ENCODE results near the gene CFHR2. TPM values are rescaled to one million over a fixed set of nuclear protein-coding genes. Genes with fewer than 3 reads are reported as not detected.
"Not testable (repeated sequence)": the region's sequence is repeated elsewhere in the genome, so short reads cannot be mapped to it uniquely, and the experiment has no call there.

Gene CFHR2
- total RNA-seq, 1 donor from 2014 or later = not detected

GRCh38 chr1:196910215-196910614, 33.3 kb upstream of the CFHR2 start:
- Histone ChIP-seq H3F3A (ENCODE audit: low read depth) (no peaks in the 10 kb centered on the region), H3K4me1 (no peaks in the 10 kb centered on the region), H2AFZ (replicated peaks) (no peak overlapping the region), H3K9ac (no peak overlapping the region), H3K9me3 (ENCODE audit: low read depth) (no peaks in the 10 kb centered on the region), H4K20me1 (ENCODE audit: low read depth) (no peaks in the 10 kb centered on the region), H3K4me3 (no peak overlapping the region), H3K27me3 (no peaks in the 10 kb centered on the region), H3K36me3 (no peaks in the 10 kb centered on the region), H3K4me2 (no peak overlapping the region), H3K27ac (no peak overlapping the region), H3K79me2 (ENCODE audit: low read depth) (no peaks in the 10 kb centered on the region)
- TF ChIP-seq, protein P1, sequence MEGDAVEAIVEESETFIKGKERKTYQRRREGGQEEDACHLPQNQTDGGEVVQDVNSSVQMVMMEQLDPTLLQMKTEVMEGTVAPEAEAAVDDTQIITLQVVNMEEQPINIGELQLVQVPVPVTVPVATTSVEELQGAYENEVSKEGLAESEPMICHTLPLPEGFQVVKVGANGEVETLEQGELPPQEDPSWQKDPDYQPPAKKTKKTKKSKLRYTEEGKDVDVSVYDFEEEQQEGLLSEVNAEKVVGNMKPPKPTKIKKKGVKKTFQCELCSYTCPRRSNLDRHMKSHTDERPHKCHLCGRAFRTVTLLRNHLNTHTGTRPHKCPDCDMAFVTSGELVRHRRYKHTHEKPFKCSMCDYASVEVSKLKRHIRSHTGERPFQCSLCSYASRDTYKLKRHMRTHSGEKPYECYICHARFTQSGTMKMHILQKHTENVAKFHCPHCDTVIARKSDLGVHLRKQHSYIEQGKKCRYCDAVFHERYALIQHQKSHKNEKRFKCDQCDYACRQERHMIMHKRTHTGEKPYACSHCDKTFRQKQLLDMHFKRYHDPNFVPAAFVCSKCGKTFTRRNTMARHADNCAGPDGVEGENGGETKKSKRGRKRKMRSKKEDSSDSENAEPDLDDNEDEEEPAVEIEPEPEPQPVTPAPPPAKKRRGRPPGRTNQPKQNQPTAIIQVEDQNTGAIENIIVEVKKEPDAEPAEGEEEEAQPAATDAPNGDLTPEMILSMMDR (IDR thresholded peaks at IDR 0.05) = no peak
- TF ChIP-seq EZH2 (IDR thresholded peaks at IDR 0.05) (no peak), EZH2phosphoT487 (IDR thresholded peaks at IDR 0.05) (no peak)
- H3K4me3 Mint-ChIP-seq = no peak overlapping the region
- no peaks in the 10 kb centered on the region for H3K27me3 Mint-ChIP-seq (ENCODE audit: insufficient read depth, low read depth)
- DNase-seq (ENCODE audit: low spot score) = no peak
- H3K36me3 Mint-ChIP-seq = no peaks in the 10 kb centered on the region
- H3K4me1 Mint-ChIP-seq = no peaks in the 10 kb centered on the region
- no peaks in the 10 kb centered on the region for H3K9me3 Mint-ChIP-seq
- H3K27ac Mint-ChIP-seq = no peak overlapping the region

DNA sequence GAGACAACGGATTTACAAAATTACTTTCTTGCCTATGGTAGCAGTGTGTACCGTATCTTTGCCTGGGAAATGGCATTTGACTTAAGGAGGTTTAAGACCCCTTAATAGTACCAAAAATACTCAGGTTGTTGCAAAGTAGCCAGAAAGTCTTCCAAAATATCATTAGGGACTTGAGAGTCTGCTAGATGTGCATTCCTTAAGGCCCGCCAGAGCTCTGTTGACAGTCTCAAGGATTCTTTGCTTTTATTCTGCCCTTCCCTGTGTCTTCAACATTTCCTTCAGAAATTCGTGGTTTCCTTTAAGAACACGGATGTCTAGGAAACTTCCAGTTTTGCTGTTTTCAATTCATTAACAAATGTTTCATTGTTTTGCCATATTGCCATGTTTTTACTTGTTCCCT, 31.3 kb upstream of the CFHR2 start:
- H3K27me3 Mint-ChIP-seq (ENCODE audit: insufficient read depth, low read depth); H3K79me2 ChIP-seq (ENCODE audit: low read depth); H3K27ac Mint-ChIP-seq; H3K27ac ChIP-seq; H3F3A ChIP-seq (ENCODE audit: low read depth); H3K9ac ChIP-seq; H3K4me3 ChIP-seq; DNase-seq (ENCODE audit: low spot score); H3K4me1 Mint-ChIP-seq; H3K36me3 ChIP-seq; H3K4me1 ChIP-seq; H3K9me3 Mint-ChIP-seq; H3K36me3 Mint-ChIP-seq; H4K20me1 ChIP-seq (ENCODE audit: low read depth); H3K27me3 ChIP-seq; H3K4me2 ChIP-seq; H3K4me3 Mint-ChIP-seq; H3K9me3 ChIP-seq (ENCODE audit: low read depth): not testable (repeated sequence)
- peak overlapping the region; percentile 2 for H2AFZ ChIP-seq (replicated peaks)

GRCh38 chr1:196926839-196927238, 16.7 kb upstream of the CFHR2 start:
- H3K9me3 ChIP-seq (ENCODE audit: low read depth); H4K20me1 ChIP-seq (ENCODE audit: low read depth); H3K9ac ChIP-seq; H3K36me3 Mint-ChIP-seq; H3K27me3 Mint-ChIP-seq (ENCODE audit: insufficient read depth, low read depth); DNase-seq (ENCODE audit: low spot score); H3K4me3 ChIP-seq; H3F3A ChIP-seq (ENCODE audit: low read depth); H3K4me1 ChIP-seq; H3K27me3 ChIP-seq; H3K79me2 ChIP-seq (ENCODE audit: low read depth); H3K4me2 ChIP-seq; H3K36me3 ChIP-seq; H3K27ac ChIP-seq; H3K9me3 Mint-ChIP-seq; H3K4me3 Mint-ChIP-seq; H3K27ac Mint-ChIP-seq; H3K4me1 Mint-ChIP-seq; H2AFZ ChIP-seq (replicated peaks): not testable (repeated sequence)

DNA sequence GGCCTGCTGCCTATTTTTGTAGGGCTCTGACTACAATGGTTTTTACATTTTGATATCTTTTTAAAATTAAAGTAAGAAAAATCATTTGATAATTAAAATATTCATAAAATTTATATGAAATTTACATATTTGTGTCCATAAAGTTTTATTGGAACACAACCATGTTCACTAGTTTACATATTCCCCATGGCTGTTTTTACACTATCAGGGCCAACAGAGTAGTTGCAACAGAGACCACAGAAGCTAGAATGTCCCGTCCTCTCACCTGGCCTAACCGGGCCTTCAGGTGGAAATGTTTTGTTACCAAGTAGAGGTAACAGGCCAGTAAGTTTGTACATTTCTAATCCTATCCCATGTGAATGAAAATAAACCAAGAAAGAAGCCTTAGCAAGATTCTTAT, 10.7 kb upstream of the CFHR2 start:
- not testable (repeated sequence) for H3K27me3 Mint-ChIP-seq (ENCODE audit: insufficient read depth, low read depth); H3K4me2 ChIP-seq; H3K36me3 ChIP-seq; H3K27ac ChIP-seq; H3K36me3 Mint-ChIP-seq; H4K20me1 ChIP-seq (ENCODE audit: low read depth); H3K27ac Mint-ChIP-seq; H3K4me1 ChIP-seq; H3K9me3 Mint-ChIP-seq; H3K4me3 ChIP-seq; H3K79me2 ChIP-seq (ENCODE audit: low read depth); H2AFZ ChIP-seq (replicated peaks); H3F3A ChIP-seq (ENCODE audit: low read depth); H3K27me3 ChIP-seq; DNase-seq (ENCODE audit: low spot score); H3K9ac ChIP-seq; H3K4me1 Mint-ChIP-seq; H3K4me3 Mint-ChIP-seq; H3K9me3 ChIP-seq (ENCODE audit: low read depth)

DNA sequence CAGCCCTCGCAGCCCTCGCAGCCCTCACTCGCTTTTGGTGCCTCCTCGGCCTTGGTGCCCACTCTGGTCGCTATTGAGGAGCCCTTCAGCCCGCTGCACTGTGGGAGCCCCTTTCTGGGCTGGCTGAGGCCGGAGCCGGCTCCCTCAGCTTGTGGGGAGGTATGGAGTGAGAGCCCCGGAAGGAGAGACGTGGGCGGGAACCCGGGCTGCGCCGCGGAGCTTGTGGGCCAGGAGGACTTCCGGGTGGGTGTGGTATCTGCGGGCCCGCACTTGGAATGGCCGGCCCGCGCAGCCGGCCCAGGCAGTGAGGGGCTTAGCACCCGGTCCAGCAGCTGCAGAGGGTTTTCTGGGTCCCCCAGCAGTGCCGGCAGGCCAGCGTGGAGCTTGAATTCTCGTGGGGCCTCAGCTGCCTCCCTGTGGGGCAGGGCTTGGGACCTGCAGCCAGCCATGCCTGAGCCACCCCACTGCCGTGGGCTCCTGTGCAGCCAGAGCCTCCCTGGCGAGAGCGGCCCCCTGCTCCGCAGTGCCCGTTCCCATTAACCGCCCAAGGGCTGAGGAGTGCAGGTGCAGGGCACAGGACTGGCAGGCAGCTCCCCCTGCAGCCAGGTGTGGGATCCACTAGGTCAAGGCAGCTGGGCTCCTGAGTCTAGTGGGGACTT, 9.9 kb upstream of the CFHR2 start:
- Mint-ChIP-seq H3K27ac (no peak overlapping the region), H3K27me3 (ENCODE audit: insufficient read depth, low read depth) (no peaks in the 10 kb centered on the region), H3K36me3 (no peaks in the 10 kb centered on the region), H3K9me3 (no peaks in the 10 kb centered on the region), H3K4me3 (no peak overlapping the region), H3K4me1 (no peaks in the 10 kb centered on the region)
- H3K4me3 ChIP-seq = no peak overlapping the region
- no peaks in the 10 kb centered on the region for H3K79me2 ChIP-seq (ENCODE audit: low read depth)
- no peak for DNase-seq (ENCODE audit: low spot score)
- no peak overlapping the region for H3K27ac ChIP-seq
- no peaks in the 10 kb centered on the region for H3K9me3 ChIP-seq (ENCODE audit: low read depth)
- no peaks in the 10 kb centered on the region for H3F3A ChIP-seq (ENCODE audit: low read depth)
- no peak for TF ChIP-seq EZH2 (IDR thresholded peaks at IDR 0.05)
- TF ChIP-seq, protein P1 (IDR thresholded peaks at IDR 0.05) = no peak
- no peak overlapping the region for H3K4me2 ChIP-seq
- H3K36me3 ChIP-seq = no peaks in the 10 kb centered on the region
- no peak overlapping the region for H3K9ac ChIP-seq
- no peaks in the 10 kb centered on the region for H3K27me3 ChIP-seq
- H3K4me1 ChIP-seq = no peaks in the 10 kb centered on the region
- no peaks in the 10 kb centered on the region for H4K20me1 ChIP-seq (ENCODE audit: low read depth)
- no peak overlapping the region for H2AFZ ChIP-seq (replicated peaks)

DNA sequence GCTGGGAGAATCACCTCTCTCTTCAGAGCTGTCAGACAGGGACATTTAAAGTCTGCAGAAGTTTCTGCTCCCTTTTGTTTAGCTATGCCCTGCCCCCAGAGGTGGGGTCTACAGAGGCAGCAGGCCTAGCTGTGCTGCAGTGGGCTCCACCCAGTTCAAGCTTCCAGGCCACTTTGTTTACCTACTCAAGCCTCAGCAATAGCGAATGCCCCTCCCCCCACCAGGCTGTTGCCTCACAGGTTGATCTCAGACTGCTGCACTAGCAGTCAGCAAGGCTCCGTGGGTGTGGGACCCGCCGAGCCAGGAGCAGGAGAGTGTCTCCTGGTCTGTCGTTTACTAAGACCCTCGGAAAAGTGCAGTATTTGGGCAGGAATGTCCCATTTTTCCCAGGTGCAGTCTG, 2.1 kb upstream of the CFHR2 start:
- H3F3A ChIP-seq (ENCODE audit: low read depth); H3K4me3 ChIP-seq; H3K27ac Mint-ChIP-seq; H3K27ac ChIP-seq; H3K9me3 Mint-ChIP-seq; H4K20me1 ChIP-seq (ENCODE audit: low read depth); H3K4me2 ChIP-seq; H3K9me3 ChIP-seq (ENCODE audit: low read depth); H3K4me1 ChIP-seq; H3K4me1 Mint-ChIP-seq; H3K9ac ChIP-seq; H3K4me3 Mint-ChIP-seq; H3K36me3 ChIP-seq; H3K36me3 Mint-ChIP-seq; H3K79me2 ChIP-seq (ENCODE audit: low read depth); H3K27me3 Mint-ChIP-seq (ENCODE audit: insufficient read depth, low read depth); H3K27me3 ChIP-seq: not testable (repeated sequence)
- DNase-seq (ENCODE audit: low spot score) = peak; percentile 13
- H2AFZ ChIP-seq (replicated peaks) = peak overlapping the region; percentile 85
